Measurements from ENCODE around the gene TGFA.
"Not testable (repeated sequence)": the region's sequence is repeated elsewhere in the genome, so short reads cannot be mapped to it uniquely, and the experiment has no call there.

TGFA gene

GRCh38 chr2:70496819-70497218, 56.8 kb downstream of the TGFA start:
- DNase-seq, result no peak

- DNase-seq, result no peak
Observed at GRCh38 chr2:70494293-70494886, 59.2 kb downstream of the TGFA start.

GRCh38 chr2:70490381-70490780, 63.2 kb downstream of the TGFA start:
- no peak for DNase-seq

- no peak for DNase-seq
Observed at GRCh38 chr2:70489165-70489564, 64.5 kb downstream of the TGFA start.

GRCh38 chr2:70484086-70484485, 69.5 kb downstream of the TGFA start:
- DNase-seq, result no peak

GRCh38 chr2:70482401-70482800, 71.2 kb downstream of the TGFA start:
- no peak for DNase-seq

- DNase-seq, result no peak
Observed at GRCh38 chr2:70480468-70480867, 73.2 kb downstream of the TGFA start.

- no peak for DNase-seq
Observed at GRCh38 chr2:70479816-70480215, 73.8 kb downstream of the TGFA start.

- no peak for DNase-seq
Observed at GRCh38 chr2:70477441-70477844, 76.2 kb downstream of the TGFA start.

- no peak for DNase-seq
Observed at GRCh38 chr2:70475266-70475665, 78.4 kb downstream of the TGFA start.

GRCh38 chr2:70474256-70474848, 79.3 kb downstream of the TGFA start:
- no peak for DNase-seq

GRCh38 chr2:70473101-70473722, 80.4 kb downstream of the TGFA start:
- no peak for DNase-seq

- no peak for DNase-seq
Observed at GRCh38 chr2:70472221-70472890, 81.3 kb downstream of the TGFA start.

GRCh38 chr2:70471129-70471528, 82.5 kb downstream of the TGFA start:
- no peak for DNase-seq

- no peak for DNase-seq
Observed at GRCh38 chr2:70469961-70470360, 83.7 kb downstream of the TGFA start.

- DNase-seq, result no peak
Observed at GRCh38 chr2:70469435-70469834, 84.2 kb downstream of the TGFA start.

- DNase-seq, result no peak
Observed at GRCh38 chr2:70468878-70469277, 84.7 kb downstream of the TGFA start.

GRCh38 chr2:70467831-70468779, 85.5 kb downstream of the TGFA start:
- DNase-seq, result no peak

GRCh38 chr2:70467237-70467636, 86.4 kb downstream of the TGFA start:
- DNase-seq, result no peak

- DNase-seq, result not testable (repeated sequence)
Observed at GRCh38 chr2:70466647-70467046, 87.0 kb downstream of the TGFA start.

GRCh38 chr2:70463997-70464396, 89.6 kb downstream of the TGFA start:
- DNase-seq, result no peak

GRCh38 chr2:70463581-70463980, 90.0 kb downstream of the TGFA start:
- DNase-seq, result no peak

Measured in stimulated activated CD4-positive, alpha-beta T cell treated with anti-CD3 and anti-CD28 coated beads, Interleukin-2, amount 100 ng/mL, for 24 hours (primary cell).